CD4-positive, alpha-beta T cell treated with Interleukin-6 at 100 ng/mL for 8 hours (primary cell): ENCODE measurements around the gene STK32C.

Experiments used
- DNase-seq: peaks from one replicate; pipeline ENCODE4 v3.0.0-alpha.2; 2020; ENCODE audit warnings: mixed read lengths, low spot score

The STK32C gene

DNA sequence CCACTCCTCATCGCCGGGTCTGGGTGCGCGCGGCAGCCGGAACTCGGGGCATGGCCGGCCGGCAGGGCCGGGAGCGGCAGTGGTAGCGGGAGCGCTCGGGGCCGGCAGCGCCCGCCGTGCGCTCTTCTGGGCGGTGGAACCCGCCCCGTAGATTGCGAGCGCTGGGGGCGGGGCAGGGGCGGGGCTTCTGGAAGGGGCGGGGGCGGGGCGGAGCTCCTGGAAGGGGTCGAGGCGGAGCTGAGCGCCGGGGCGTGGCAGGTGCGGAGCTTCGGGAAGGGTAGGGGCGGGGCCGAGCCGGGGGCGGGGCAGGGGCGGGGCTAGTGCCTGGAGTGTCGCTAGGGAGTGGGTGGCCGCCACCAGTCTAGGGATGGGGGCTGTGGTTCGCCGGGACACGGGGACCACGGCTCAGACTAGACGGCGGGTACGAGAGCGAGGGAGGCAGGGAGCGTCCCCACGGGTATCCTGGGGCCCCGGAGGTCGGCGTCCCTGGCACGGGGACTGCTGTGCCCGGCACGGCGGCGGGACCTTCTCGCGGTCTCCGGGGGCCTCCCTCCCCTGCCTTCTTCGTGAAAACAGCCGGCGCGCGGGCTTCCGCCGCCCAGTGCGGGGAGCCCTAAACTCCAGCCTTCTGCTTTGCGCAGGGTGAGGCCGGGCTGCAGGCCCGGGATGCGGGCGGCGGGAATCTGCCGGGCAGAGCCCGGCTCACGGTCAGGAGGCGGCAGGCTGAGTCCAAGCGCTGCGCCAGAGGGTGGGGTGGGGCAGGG is at the start of gene STK32C:
STK32C (minus strand) TSS at position 128 of the 764 bp plus-strand sequence; CDS start at position 11, 117 bp downstream.
- peak; percentile 97 for DNase-seq

DNA sequence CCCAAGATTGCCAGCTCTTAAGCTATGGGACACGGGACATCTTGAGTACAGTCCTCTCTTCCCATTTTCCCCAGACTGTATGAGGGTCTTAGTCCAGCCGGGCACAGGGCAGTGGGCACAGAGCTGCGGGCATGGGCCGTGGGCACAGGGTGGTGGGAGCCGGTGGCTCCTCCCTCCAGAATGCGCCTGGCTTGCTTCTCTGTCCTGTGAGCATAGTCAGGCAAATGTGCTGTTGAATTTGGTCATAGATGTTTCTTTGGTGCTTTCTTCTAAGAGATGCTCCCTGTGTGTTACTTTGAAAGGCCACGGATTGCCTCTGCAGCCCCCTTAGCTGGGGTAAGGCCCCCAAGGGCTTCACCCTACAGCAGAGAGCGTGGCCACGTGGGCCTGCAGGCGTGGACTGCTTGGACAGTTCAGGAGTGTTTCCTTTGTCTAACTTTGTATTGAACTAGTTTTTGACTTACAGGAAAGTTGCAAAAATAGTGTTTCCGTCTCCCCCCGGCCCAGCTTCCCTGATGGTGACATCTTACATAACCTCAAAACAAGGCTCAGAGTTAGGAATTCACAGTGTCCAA is 49.0 kb upstream of the STK32C start:
- DNase-seq = no peak

DNA sequence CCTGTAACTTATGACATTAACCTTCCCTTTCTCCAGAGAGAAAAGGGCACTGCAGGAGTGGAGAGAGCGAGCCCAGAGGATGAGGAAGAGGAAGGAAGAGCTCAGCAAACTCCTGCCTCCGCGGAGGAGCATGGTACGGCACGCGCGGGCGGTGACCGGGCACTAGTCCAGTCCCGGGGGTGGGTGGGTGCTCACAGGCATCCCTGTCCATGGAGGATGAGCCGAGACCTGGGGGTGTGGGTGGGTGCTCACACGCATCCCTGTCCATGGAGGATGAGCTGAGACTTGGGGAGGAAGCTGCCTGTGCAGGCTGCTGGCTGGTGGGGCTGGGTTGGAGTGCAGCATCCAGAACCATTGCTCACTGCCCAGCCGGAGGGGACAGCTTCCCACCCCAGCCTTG is 48.0 kb upstream of the STK32C start:
- no peak for DNase-seq

DNA sequence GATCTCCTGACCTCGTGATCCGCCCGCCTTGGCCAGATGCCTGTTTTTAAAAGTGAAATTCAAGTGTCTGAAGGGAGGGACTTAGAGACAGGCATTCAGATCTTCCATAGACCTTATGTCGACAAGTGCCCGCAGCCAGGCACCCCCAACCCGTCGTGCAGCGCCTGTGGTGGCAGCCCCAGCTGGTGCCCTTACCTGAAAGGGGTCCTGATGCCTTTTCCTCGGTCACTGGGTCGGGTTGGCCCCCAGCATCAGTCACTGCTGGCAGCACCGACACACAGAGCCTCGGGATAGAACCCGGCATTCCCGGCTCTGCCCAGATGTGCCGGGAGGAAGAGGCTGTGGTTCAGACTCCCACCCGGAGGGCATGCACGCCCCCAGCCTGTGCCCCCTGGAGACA is 47.5 kb upstream of the STK32C start:
- DNase-seq = no peak

DNA sequence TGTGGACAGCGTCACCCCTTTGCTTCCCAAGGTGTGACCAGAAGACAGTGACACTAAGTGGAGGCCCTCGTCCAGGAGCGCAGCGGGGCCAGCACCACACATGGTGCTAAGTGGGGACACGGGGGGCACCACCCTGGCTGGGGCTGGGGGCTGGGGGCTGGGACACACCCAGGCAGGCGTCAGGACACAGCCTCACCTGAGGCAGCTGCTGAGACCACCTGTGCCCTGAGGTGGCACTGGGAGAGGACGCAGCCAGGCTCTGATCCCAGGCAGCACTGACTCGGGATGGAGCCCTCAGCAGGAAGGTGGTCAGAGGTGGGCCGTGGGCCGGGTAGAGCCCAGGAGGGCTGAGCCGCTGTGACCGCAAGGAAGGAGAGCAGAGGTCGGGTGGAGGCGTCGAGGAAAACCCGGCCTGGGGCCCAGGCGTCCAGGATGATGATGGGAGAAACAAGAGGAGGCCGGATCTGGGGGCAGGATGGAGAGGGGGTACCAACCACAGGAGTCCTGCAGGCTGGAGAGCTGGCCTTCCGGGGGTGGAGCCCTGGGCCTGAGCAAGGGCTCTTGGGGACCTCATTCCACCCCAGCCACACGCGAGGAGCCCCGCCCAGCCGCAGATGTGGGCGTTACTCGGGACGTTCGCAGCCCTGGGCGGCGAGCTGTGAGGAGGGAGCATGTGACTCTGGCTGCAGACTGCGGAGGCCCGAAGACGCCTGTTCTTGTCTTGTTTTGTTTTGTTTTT is 46.8 kb upstream of the STK32C start:
- no peak for DNase-seq

DNA sequence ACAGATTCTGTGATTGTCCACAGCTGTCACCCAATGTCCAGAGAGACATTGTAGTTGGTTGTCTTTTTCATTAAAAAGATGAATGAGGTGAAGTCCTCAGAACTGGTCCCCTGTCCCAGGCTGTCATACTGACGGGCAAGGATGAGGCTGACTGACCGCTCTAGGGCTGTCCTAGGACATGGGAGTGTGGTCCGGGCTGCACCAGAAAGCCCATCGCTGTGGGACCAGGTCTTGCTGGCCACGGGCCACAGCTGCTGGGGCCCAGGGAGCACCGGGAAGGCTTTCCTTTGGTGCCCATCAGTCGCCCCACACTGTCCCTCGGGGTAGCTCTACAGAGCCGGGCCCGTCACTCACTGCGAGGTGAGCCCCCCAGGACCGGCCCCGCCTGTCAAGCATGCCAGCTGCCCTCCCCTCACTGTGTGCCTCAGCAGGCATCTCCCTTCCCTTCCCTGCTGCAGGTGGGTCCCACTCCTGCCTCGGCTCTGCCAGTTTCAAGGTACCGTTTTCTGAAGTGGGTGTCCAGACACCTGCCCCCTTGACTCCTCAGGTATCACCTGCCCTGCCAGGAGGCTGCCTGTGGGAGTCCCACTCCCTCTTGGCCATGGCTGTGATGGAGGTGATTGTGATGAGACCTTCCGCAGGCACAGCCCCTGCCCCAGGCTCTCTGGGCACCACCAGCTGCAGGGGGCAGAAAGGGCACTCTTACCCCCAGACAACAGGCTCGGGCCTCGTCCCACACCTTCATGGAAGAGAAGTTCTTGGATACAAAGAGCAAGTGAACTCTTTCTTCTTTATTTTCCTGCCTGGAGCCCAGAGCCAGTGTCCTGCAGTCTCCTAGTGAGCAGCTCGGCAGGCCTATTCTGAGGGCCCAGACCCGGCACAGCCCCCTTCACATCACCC is 46.0 kb upstream of the STK32C start:
- DNase-seq = no peak

DNA sequence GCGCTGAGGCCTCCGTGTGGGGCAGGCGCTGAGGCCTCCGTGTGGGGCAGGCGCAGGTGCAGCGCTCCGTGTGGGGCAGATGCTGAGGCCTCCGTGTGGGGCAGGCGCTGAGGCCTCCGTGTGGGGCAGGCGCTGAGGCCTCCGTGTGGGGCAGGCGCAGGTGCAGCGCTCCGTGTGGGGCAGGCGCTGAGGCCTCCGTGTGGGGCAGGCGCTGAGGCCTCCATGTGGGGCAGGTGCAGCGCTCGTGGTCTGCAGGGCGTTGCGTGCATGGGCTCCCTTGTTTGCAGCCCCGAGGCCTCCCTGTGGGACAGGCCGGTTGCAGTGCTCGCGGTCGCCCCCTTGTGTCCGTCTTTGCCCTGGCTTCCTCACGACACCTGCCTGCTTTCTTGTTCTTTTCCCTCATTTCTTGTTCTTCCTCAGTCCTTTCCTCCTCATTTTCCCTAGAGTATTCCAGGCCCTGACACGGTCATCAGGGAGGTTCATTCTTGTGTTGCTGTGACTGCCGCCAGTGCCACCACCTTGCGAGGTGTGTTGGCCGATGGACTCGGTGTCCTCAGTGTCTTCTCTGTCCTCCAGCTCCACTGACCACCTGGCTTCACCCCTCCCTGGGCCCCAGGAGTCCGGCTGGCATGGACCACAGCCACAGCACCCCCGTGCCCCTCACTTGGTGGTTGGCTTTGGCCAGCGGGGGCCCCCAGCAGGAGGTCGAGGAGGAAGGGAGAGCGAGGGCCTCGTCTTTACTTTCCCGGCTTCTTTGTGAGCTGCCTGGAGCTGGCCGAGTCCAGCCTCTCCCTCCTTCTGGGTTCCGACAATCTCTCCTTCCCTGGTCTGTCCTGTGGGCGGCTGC is 44.9 kb upstream of the STK32C start:
- peak; percentile 64 for DNase-seq

DNA sequence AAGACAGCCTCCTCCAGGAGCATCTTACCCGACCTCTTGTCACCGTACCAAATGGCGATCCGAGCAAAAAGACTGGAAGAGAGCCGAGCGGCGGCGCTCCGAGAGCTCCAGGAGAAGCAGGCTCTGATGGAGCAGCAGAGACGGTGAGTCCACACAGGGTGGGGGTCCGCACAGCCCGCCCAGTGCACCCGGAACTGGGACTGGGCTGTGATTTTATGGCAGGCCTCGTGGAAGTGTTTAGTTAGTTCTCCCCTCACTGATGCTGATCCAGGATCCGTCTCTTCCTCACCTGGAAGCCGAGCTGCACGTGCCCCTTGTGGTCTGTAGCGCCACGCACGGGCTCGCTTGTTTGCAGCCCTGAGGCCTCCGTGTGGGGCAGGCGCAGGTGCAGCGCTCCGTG is 43.9 kb upstream of the STK32C start:
- DNase-seq = no peak

DNA sequence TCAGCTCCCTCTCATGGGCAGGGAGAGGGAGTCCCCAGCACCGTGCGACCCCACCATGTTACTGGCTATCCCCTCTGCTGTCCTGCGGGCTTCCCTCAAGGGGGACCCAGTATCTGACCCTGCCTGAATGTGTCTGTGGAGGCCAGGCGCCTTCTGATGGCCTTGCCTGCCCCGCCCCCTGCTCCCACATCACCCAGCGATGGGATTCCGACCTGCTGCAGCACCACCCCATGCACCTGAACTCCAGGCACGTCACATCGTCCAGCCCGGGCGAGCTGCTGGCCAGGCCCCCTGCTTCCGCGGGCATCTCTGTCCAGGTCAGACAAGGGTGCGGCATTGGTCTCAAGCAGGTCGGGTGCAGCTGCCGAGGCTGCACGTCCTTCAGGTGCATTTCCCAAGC is 43.2 kb upstream of the STK32C start:
- DNase-seq = no peak

DNA sequence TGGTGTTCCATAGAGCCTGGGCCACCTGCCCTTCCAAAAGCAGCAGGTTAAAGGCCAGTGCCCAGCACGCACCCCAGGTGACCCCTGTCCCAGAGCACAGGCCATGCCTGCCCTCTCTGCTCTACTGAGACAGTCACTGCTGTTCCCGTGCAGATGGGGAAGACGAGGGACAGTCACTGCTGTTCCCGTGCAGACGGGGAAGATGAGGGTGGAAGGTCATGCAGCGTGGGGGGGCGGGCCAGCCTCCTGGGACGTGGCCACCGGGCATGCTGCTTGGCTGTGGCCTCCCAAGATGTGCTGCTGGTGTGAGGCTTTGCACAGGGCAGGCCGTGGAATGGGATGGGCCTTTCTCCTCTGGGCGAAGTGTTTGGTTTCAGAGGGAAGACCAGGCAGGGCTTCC is 42.6 kb upstream of the STK32C start:
- DNase-seq = no peak

DNA sequence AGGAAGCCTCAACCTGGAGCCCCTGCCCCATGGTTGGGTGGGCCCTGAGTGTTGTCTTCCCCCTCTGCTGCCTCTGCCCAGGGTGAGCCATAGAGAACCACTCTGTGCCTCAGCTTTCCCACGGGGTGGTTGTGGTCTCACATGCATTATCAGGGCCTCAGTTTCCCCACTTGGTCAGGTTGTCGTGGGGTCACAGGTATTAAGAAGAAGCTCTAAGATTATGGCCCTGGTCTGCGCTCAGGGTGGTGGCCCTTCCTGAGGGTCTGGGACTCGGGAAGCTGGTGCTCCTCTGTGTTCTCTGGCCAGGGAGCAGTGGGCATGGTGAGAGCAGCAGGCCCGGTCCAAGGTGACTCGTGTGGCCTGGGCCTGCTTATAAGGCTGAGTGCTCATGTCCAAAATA is 42.0 kb upstream of the STK32C start:
- DNase-seq = no peak

DNA sequence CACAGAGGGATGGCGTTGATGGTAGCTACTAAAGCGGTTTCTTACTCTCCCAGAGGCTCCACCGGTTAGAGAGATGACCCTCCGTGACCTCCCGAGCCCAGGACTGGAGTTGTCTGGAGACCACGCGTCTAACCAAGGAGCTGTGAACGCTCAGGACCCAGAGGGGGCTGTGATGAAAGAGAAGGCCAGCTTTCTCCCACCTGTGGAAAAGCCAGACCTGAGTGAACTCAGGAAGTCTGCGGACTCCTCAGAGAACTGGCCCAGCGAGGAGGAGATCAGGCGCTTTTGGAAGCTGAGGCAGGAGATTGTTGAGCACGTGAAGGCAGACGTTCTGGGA is 40.1 kb upstream of the STK32C start:
- DNase-seq = no peak

DNA sequence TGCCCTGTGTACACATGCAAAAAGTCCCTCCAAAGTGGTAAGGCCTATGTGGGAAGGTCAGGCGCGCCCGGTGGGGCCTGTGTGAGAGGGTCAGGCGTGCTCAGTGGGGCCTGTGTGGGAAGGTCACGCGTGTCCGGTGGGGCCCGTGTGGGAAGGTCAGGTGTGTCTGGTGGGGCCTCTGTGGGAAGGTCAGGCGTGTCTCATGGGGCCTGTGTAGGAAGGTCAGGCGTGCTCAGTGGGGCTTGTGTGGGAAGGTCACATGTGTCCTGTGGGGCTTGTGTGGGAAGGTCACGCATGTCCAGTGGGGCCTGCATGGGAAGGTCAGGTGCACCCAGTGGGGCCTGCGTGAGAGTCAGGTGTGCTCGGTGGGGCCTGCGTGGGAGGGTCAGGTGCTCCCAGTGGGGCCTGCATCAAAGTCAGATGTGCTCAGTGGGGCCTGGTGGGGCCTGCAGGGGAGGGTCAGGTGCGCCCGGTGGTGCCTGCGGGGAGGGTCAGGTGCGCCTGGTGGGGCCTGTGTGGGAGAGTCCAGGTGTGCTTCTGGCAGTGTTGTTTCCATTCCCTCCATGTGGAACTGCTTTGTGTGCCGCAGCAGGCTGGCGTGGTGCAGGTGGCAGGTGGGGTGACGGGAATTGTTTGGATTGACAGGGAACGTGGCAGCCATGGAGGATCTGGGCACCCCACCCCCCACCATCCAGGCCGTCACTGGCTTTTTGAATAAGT is 39.6 kb upstream of the STK32C start:
- no peak for DNase-seq

DNA sequence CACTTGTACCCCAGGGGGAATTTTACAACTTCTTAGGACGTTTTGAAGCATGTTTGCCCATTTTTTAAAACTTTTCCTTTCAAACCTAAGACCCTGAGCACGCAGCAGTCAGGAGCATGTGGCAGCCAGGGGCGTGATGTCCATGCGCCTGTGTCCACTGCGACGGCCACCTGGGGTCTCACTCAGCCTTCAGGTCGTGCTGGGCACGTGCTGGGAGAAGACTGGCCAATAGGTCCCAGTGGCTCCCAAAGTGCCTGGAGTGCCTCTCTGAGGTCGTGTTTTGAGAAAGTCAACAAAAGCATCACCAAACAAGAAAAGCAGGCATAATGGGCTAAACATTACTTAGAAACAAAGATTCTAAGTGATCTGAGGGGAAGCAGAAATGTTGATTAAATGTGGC is 39.1 kb upstream of the STK32C start:
- DNase-seq = no peak

DNA sequence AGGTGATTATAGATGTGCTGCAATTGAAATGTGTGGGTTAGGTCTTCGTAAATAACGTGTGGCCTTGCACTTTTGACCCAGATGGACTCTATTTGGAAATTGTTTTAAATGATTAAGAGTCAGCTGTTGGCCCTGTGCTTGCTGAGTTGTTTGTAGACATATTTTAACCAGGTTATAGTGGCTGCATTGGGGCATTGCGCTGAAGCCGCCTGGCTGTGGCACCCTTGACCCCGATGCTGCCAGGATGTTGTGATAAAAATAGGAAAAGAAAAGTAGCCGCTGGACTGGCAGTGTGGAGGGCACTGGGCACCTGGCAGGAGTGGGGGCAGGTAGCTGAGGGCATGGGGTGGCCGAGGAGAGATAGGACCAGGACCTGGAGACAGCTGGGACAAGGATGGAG is 37.6 kb upstream of the STK32C start:
- no peak for DNase-seq

DNA sequence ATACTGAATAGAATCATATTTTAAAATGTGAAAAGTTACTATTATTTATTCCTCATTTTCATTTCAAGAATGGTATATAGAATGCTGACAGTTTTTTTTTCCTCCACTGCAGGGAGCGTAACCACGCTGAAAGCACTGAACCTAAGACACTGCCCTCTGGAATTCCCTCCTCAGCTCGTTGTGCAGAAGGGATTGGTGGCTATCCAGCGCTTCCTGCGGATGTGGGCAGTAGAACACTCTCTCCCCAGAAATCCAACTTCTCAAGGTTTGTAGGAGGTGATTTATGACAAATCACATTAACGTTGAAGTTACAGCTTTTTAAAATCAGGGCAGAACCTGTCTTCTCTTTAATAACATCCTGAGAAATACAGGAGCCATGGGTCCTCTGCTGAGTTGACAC is 36.6 kb upstream of the STK32C start:
- no peak for DNase-seq

DNA sequence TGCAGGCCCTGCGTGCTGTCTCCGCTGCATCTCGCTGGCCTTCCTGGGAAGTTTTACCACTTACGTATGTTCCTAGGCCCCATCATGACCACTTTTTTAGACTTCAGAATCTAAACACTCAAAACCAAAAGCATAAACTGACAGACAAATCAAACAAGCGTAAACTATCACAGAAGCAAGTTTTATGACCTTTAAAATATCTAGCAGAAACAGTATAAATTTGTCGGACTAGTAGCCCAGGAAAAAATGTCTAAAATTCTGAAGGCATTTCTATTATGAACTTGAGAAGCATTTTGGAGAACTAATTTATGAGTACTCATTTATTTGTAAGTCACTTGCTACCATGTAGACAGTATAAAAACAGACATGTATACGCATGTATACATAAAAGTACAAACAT is 34.8 kb upstream of the STK32C start:
- DNase-seq = no peak

DNA sequence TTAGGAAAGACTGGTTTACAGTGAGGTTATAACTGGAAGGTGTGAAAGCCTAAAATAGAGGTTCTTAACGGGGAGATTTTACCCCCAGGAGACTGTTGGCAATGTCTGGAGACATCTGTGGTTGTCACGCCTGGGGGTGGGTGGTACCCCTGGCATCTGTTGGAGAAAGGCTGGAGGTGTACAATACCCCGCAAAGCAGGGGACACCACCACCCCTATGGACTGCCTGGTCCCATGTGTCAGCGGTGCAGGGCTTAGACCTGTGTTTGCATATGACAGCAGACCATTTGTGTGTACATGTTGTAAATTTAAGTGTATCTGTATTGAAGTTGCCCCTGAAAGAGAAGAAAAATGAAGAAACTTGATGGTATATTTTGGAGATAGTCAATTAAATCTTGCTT is 34.0 kb upstream of the STK32C start:
- DNase-seq = no peak

DNA sequence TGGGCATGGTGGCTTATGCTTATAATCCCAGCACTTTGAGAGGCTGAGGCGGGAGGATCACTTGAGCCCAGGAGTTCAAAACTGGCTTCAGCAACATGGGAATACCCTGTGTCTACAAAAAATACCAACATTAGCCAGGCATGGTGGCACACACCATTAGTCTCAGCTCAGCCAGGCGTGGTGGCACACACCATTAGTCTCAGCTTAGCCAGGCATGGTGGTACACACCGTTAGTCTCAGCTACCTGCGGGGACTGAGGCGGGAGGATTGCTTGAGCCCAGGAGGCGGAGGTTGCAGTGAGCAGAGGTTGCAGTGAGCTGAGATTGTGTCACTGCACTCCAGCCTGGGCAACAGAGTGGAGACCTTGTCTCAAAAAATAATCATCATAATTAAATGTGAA is 33.3 kb upstream of the STK32C start:
- no peak for DNase-seq

DNA sequence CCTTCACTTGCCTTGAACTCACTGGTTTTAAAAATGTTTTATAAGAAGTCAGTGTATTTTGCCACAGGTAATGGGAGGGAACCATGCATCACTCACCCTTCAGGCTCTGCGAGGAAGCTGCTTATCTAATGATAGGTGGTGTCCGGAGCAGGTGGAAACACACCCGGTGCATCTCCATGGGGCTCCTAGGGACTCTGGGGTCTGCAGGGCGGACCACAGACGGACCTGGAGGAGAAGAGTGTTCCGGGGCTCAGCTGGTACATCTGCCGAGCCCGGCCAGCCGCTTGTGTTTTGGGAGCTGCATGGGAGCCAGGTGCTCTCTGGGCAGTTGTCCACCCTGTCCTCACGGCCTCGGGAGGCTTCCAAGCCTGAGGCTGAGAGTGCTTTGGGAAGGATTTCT is 31.5 kb upstream of the STK32C start:
- DNase-seq = no peak

DNA sequence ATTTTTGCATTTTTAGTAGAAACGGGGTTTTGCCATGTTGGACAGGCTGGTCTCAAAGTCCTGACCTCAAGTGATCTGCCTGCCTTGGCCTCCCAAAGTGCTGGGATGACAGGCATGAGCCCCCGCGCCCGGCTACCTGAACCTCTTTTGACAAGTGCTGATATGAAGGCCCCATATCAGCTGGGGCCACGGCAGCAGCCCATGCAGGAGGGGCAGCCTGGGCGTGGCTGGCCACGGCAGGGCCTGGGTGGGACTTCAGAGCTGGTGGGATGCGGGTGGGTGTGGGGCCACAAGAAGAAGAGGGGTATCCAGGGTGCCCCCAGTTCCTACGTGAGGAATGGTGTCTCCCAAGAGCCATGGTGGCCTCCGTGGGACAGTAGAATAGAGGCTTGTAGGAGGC is 31.1 kb upstream of the STK32C start:
- no peak for DNase-seq
